Endothelial cell (in vitro differentiated cells): ENCODE measurements around the gene JMJD6. TPM values are rescaled to one million over a fixed set of nuclear protein-coding genes. Genes with fewer than 3 reads are reported as not detected.
"Not testable (repeated sequence)": the region's sequence is repeated elsewhere in the genome, so short reads cannot be mapped to it uniquely, and the experiment has no call there.

ENCODE experiments used
- DNase-seq: peaks from one replicate; pipeline ENCODE4 v3.0.0; 2021; ENCODE audit warnings: low spot score
- H3K27ac Mint-ChIP-seq: one replicate; pipeline ENCODE4 v1.8.0; 2021; ENCODE audit warnings: mixed read lengths, inconsistent platforms; ENCODE audit not compliant: unreplicated experiment
- H3K27me3 Mint-ChIP-seq: one replicate; pipeline ENCODE4 v1.8.0; 2021; ENCODE audit warnings: mild to moderate bottlenecking, moderate library complexity, mixed read lengths, inconsistent platforms; ENCODE audit not compliant: unreplicated experiment
- H3K36me3 Mint-ChIP-seq: one replicate; pipeline ENCODE4 v1.8.0; 2021; ENCODE audit warnings: mild to moderate bottlenecking, low read depth, mixed read lengths, inconsistent platforms; ENCODE audit not compliant: unreplicated experiment
- H3K4me1 Mint-ChIP-seq: one replicate; pipeline ENCODE4 v1.8.0; 2021; ENCODE audit warnings: mild to moderate bottlenecking, mixed read lengths, inconsistent platforms; ENCODE audit not compliant: unreplicated experiment
- H3K4me3 Mint-ChIP-seq: one replicate; pipeline ENCODE4 v1.8.0; 2021; ENCODE audit warnings: mild to moderate bottlenecking, mixed read lengths, inconsistent platforms; ENCODE audit not compliant: unreplicated experiment
- H3K9me3 Mint-ChIP-seq: one replicate; pipeline ENCODE4 v1.8.0; 2021; ENCODE audit warnings: mixed read lengths, inconsistent platforms; ENCODE audit not compliant: unreplicated experiment
- CTCF ChIP-seq: fragments of 200-600 bp; sonication (generic); IDR thresholded peaks from one replicate; pipeline ENCODE4 v1.5.0; 2021; ENCODE audit warnings: antibody characterized with exemption; ENCODE audit not compliant: unreplicated experiment
- total RNA-seq: library from RNA; stranded (reverse); fragmentation: NEBNext Ultra II Directional; extraction: Animal tissue kit (Norgen Biotek cat#: 25700); gene quantifications from one replicate; pipeline ENCODE4 v1.2.1, GENCODE V29; 2021; ENCODE audit not compliant: unreplicated experiment

Gene JMJD6
- total RNA-seq, 1 donor from 2014 or later, result 25.6 TPM

GRCh38 chr17:76716146-76716838 is 10.1 kb downstream of the JMJD6 start:
- H3K27me3 Mint-ChIP-seq, result peaks cover 2% of the 10 kb centered on the region
- peaks cover 43% of the 10 kb centered on the region for H3K36me3 Mint-ChIP-seq
- no peak overlapping the region for H3K4me3 Mint-ChIP-seq

GRCh38 chr17:76715496-76715830 is 10.9 kb downstream of the JMJD6 start:
- Mint-ChIP-seq H3K27ac (no peak overlapping the region), H3K36me3 (peaks cover 39% of the 10 kb centered on the region), H3K9me3 (no peaks in the 10 kb centered on the region), H3K4me3 (no peak overlapping the region), H3K4me1 (peaks cover 8% of the 10 kb centered on the region), H3K27me3 (peaks cover 2% of the 10 kb centered on the region)
- DNase-seq, result no peak
- no peak for TF ChIP-seq CTCF

More at GRCh38 chr17:76716146-76716838, 10.1 kb downstream of the JMJD6 start:
- no peak for TF ChIP-seq CTCF
- Mint-ChIP-seq H3K4me1 (peaks cover 6% of the 10 kb centered on the region), H3K27ac (no peak overlapping the region), H3K9me3 (no peaks in the 10 kb centered on the region)
- DNase-seq, result no peak

GRCh38 chr17:76714822-76715495 is 11.4 kb downstream of the JMJD6 start:
- peaks cover 36% of the 10 kb centered on the region for H3K36me3 Mint-ChIP-seq
- peak; percentile 77 for DNase-seq
- H3K27me3 Mint-ChIP-seq, result peaks cover 2% of the 10 kb centered on the region
- no peaks in the 10 kb centered on the region for H3K9me3 Mint-ChIP-seq
- no peak overlapping the region for H3K27ac Mint-ChIP-seq
- peaks cover 9% of the 10 kb centered on the region for H3K4me1 Mint-ChIP-seq
- peak; percentile 90 for TF ChIP-seq CTCF
- no peak overlapping the region for H3K4me3 Mint-ChIP-seq

- H3K4me3 Mint-ChIP-seq, result no peak overlapping the region
- peaks cover 5% of the 10 kb centered on the region for H3K27me3 Mint-ChIP-seq
- no peak for DNase-seq
- H3K4me1 Mint-ChIP-seq, result peaks cover 15% of the 10 kb centered on the region
- H3K36me3 Mint-ChIP-seq, result peaks cover 34% of the 10 kb centered on the region
- no peak for TF ChIP-seq CTCF
- no peaks in the 10 kb centered on the region for H3K9me3 Mint-ChIP-seq
- no peak overlapping the region for H3K27ac Mint-ChIP-seq
Measured at GRCh38 chr17:76714336-76714735, 12.1 kb downstream of the JMJD6 start.

- Mint-ChIP-seq H3K9me3 (no peaks in the 10 kb centered on the region), H3K27ac (no peak overlapping the region), H3K36me3 (peaks cover 31% of the 10 kb centered on the region), H3K4me1 (peaks cover 18% of the 10 kb centered on the region), H3K27me3 (peaks cover 7% of the 10 kb centered on the region), H3K4me3 (no peak overlapping the region)
- no peak for TF ChIP-seq CTCF
- DNase-seq, result no peak
Measured at GRCh38 chr17:76713765-76714164, 12.6 kb downstream of the JMJD6 start.

GRCh38 chr17:76712321-76712720 is 14.1 kb downstream of the JMJD6 start:
- not testable (repeated sequence) for H3K27ac Mint-ChIP-seq, DNase-seq, H3K27me3 Mint-ChIP-seq, H3K4me3 Mint-ChIP-seq, H3K9me3 Mint-ChIP-seq
- peaks cover 27% of the 10 kb centered on the region for H3K36me3 Mint-ChIP-seq
- H3K4me1 Mint-ChIP-seq, result peaks cover 18% of the 10 kb centered on the region
